OCI-LY3 (cell line): ENCODE measurements around the gene PLS1.

Experiments used
- H2AFZ ChIP-seq: fragments of 200-600, 300-600 bp; shearing (Covaris generic); 2 replicates; pipeline ENCODE4 v1.6.0; 2014; ENCODE audit warnings: antibody characterized with exemption, low read depth, low read length
- H3K27ac ChIP-seq: fragments of 200-600, 300-600 bp; sonication (generic); 2 replicates; pipeline ENCODE4 v1.5.1; 2014; ENCODE audit warnings: mild to moderate bottlenecking, low read length, moderate library complexity, mixed read lengths
- H3K27me3 ChIP-seq: fragments of 200-600, 300-600 bp; sonication (generic); 2 replicates; pipeline ENCODE4 v1.6.1; 2014; ENCODE audit warnings: low read depth, low read length, mixed read lengths
- H3K36me3 ChIP-seq: fragments of 200-600, 300-600 bp; sonication (generic); replicated peaks from 2 replicates; pipeline ENCODE3; 2014; ENCODE audit warnings: low read depth, low read length, mixed read lengths
- H3K4me1 ChIP-seq: fragments of 300-600, 200-600 bp; sonication (generic); 2 replicates; pipeline ENCODE4 v1.6.1; 2014; ENCODE audit warnings: low read length, mixed read lengths
- H3K4me2 ChIP-seq: fragments of 200-600, 300-600 bp; sonication (generic); 2 replicates; pipeline ENCODE4 v1.6.1; 2014; ENCODE audit warnings: low read length, mixed read lengths
- H3K4me3 ChIP-seq: fragments of 300-600, 200-600 bp; sonication (generic); 2 replicates; pipeline ENCODE4 v1.5.1; 2014; ENCODE audit warnings: antibody characterized with exemption, mild to moderate bottlenecking, low read length, moderate library complexity
- H3K79me2 ChIP-seq: fragments of 300-600, 200-600 bp; shearing (Covaris generic); 2 replicates; pipeline ENCODE4 v1.6.1; 2014; ENCODE audit warnings: mild to moderate bottlenecking, low read length, mixed read lengths
- H3K9ac ChIP-seq: fragments of 300-600, 200-600 bp; shearing (Covaris generic); 2 replicates; pipeline ENCODE4 v1.6.0; 2014; ENCODE audit warnings: mild to moderate bottlenecking, low read length, moderate library complexity
- H3K9me3 ChIP-seq: fragments of 200-600, 300-600 bp; shearing (Covaris generic); 2 replicates; pipeline ENCODE4 v1.6.1; 2014; ENCODE audit warnings: low read length, mixed read lengths; ENCODE audit not compliant: insufficient read depth
- H4K20me1 ChIP-seq: fragments of 200-600, 300-600 bp; sonication (generic); 2 replicates; pipeline ENCODE4 v1.6.1; 2016; ENCODE audit warnings: low read length, mixed read lengths; ENCODE audit not compliant: insufficient read depth
- EZH2phosphoT487 ChIP-seq: fragments of 200-600 bp; shearing (Covaris generic); IDR thresholded peaks from 2 replicates; pipeline ENCODE4 v1.6.1; 2018; ENCODE audit warnings: antibody characterized with exemption, mixed run types, low read depth
- TF ChIP-seq, protein P1 (sequence below): fragments of 200-600, 300-600 bp; sonication (generic); IDR thresholded peaks from 2 replicates; pipeline ENCODE4 v1.5.1; 2014; ENCODE audit warnings: antibody characterized with exemption, low read length, low read depth

The PLS1 gene

DNA sequence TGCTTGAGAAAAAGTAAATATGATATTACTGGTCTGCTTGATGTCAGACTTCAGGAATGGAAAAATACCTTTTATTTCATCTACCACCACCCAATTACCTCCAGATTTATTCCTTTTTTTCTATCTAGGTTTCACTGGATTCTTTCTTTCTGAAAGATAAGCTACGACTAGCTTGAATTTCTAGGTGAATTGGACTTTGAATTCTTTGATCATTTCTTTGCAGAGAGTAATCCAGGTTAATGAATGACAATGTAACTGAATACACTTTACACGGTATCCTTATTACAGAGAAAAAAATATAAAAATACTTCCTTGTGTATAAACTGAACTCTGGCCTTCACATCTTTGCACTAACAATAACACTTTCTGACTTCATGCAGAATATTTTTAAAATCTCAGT lies 68.1 kb downstream of the PLS1 start:
- H3K36me3 ChIP-seq: no peaks in the 10 kb centered on the region
- no peaks in the 10 kb centered on the region for H4K20me1 ChIP-seq
- no peak overlapping the region for H3K4me2 ChIP-seq
- no peaks in the 10 kb centered on the region for H3K9me3 ChIP-seq
- no peaks in the 10 kb centered on the region for H3K79me2 ChIP-seq
- TF ChIP-seq, protein P1, sequence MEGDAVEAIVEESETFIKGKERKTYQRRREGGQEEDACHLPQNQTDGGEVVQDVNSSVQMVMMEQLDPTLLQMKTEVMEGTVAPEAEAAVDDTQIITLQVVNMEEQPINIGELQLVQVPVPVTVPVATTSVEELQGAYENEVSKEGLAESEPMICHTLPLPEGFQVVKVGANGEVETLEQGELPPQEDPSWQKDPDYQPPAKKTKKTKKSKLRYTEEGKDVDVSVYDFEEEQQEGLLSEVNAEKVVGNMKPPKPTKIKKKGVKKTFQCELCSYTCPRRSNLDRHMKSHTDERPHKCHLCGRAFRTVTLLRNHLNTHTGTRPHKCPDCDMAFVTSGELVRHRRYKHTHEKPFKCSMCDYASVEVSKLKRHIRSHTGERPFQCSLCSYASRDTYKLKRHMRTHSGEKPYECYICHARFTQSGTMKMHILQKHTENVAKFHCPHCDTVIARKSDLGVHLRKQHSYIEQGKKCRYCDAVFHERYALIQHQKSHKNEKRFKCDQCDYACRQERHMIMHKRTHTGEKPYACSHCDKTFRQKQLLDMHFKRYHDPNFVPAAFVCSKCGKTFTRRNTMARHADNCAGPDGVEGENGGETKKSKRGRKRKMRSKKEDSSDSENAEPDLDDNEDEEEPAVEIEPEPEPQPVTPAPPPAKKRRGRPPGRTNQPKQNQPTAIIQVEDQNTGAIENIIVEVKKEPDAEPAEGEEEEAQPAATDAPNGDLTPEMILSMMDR: no peak
- no peak for TF ChIP-seq EZH2phosphoT487
- H3K27ac ChIP-seq: no peak overlapping the region
- H3K9ac ChIP-seq: no peak overlapping the region
- no peak overlapping the region for H3K4me3 ChIP-seq
- H2AFZ ChIP-seq: no peak overlapping the region
- H3K4me1 ChIP-seq: no peaks in the 10 kb centered on the region
- no peaks in the 10 kb centered on the region for H3K27me3 ChIP-seq

DNA sequence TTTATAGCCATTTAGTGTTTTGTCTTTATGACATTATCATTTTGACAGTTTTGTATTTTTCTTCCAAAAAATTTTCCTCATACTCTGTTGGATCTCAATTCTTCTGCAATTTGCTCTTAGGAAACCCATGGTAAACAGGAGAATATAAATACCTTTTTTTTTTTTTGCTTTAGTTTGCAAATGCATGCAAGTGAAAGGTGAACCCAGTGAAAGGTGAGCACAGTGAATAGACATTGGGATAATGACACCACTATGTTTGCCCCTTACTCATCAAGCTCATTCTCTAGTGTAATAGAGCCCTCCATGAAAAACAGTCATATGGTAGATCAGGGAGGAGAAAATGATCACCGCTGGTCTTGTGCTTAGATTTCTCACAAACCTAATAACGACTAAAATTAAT lies 68.6 kb downstream of the PLS1 start:
- Histone ChIP-seq H3K4me1 (no peaks in the 10 kb centered on the region), H3K9ac (no peak overlapping the region), H3K79me2 (no peaks in the 10 kb centered on the region), H3K4me2 (no peak overlapping the region), H3K27me3 (no peaks in the 10 kb centered on the region), H3K4me3 (no peak overlapping the region), H3K27ac (no peak overlapping the region), H2AFZ (no peak overlapping the region), H3K9me3 (no peaks in the 10 kb centered on the region), H3K36me3 (no peaks in the 10 kb centered on the region), H4K20me1 (no peaks in the 10 kb centered on the region)
- TF ChIP-seq, protein P1: no peak
- no peak for TF ChIP-seq EZH2phosphoT487

DNA sequence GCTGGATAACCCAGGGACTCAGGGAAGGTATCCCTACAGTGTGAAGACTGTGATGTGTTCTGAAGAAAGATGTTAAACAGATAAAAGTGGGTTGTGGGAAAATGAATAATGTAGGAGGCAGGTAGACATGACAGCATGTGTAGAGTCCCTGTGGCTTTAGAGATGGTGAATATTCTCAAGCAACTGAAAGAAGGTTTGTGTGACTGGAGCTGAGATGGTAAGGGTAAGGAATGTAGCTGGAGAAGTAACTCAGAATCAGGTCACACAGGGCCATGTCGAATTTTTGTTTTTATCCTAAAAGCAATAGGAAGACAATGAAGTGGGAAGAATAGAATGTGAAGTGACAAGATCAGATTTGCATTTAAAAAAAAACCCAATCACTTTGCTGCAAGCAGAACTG lies 73.9 kb downstream of the PLS1 start:
- Histone ChIP-seq H4K20me1 (no peaks in the 10 kb centered on the region), H3K9ac (no peak overlapping the region), H3K4me3 (no peak overlapping the region), H3K79me2 (no peaks in the 10 kb centered on the region), H3K9me3 (no peaks in the 10 kb centered on the region), H3K36me3 (no peaks in the 10 kb centered on the region), H3K4me2 (no peak overlapping the region), H3K27ac (no peak overlapping the region), H3K4me1 (no peaks in the 10 kb centered on the region), H2AFZ (no peak overlapping the region), H3K27me3 (no peaks in the 10 kb centered on the region)
- TF ChIP-seq EZH2phosphoT487: no peak
- TF ChIP-seq, protein P1: no peak

GRCh38 chr3:142676151-142676550 lies 80.0 kb downstream of the PLS1 start:
- Histone ChIP-seq H4K20me1 (no peaks in the 10 kb centered on the region), H3K4me3 (no peak overlapping the region), H3K27ac (no peak overlapping the region), H2AFZ (no peak overlapping the region), H3K4me1 (no peaks in the 10 kb centered on the region), H3K9me3 (no peaks in the 10 kb centered on the region), H3K79me2 (no peaks in the 10 kb centered on the region), H3K27me3 (no peaks in the 10 kb centered on the region), H3K36me3 (no peaks in the 10 kb centered on the region), H3K9ac (no peak overlapping the region), H3K4me2 (no peak overlapping the region)
- TF ChIP-seq EZH2phosphoT487: no peak
- TF ChIP-seq, protein P1: no peak
